GM12891 (cell line): ENCODE results near the gene RUNX2.

ENCODE experiments used
- PAX5 ChIP-seq: IDR thresholded peaks from 2 replicates; pipeline ENCODE4 v1.6.1; 2011; ENCODE audit warnings: low read length, moderate library complexity, mild to moderate bottlenecking; ENCODE audit not compliant: insufficient read depth, severe bottlenecking
- POLR2A ChIP-seq: IDR thresholded peaks from 2 replicates; pipeline ENCODE4 v1.6.1; 2011; ENCODE audit warnings: low read depth, low read length, control low read depth
- POLR2AphosphoS5 ChIP-seq: IDR thresholded peaks from 2 replicates; pipeline ENCODE4 v1.6.1; 2011; ENCODE audit warnings: low read depth, low read length, control low read depth
- TAF1 ChIP-seq: IDR thresholded peaks from 2 replicates; pipeline ENCODE4 v1.6.1; 2011; ENCODE audit warnings: low read depth, low read length, control low read depth

- TF ChIP-seq POLR2A: no peak
- TF ChIP-seq PAX5: no peak
- no peak for TF ChIP-seq TAF1
- no peak for TF ChIP-seq POLR2AphosphoS5
Observed at GRCh38 chr6:45626087-45626891, 298.2 kb downstream of the RUNX2 start.
